NCI-H2196 (cell line): Measurements from ENCODE around the gene PLA2G15.

Experiments
- DNase-seq: peaks from one replicate; lab custom pipeline; 2025; ENCODE audit not compliant: unreplicated experiment; lab: John Stamatoyannopoulos, UW

The PLA2G15 gene

DNA sequence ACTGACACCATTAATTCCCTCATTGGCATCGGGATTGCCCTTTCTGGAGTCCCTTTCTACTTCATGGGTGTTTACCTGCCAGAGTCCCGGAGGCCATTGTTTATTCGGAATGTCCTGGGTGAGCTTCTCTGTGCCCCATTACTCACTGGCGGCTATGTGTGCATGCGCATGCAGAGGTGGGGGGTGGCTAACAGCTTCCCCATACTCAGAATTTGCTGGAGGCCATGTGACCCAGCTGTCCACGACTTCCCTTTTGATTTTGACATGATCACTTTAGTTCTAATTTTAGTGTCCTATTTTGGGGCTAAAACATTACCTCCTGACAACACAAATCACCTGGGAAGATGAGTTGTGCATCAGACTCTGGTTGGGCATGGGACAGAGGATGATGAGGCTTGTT lies 51.5 kb downstream of the PLA2G15 start:
- DNase-seq, result no peak

- peak; percentile 7 for DNase-seq
Observed at GRCh38 chr16:68297908-68298307, 52.7 kb downstream of the PLA2G15 start.

DNA sequence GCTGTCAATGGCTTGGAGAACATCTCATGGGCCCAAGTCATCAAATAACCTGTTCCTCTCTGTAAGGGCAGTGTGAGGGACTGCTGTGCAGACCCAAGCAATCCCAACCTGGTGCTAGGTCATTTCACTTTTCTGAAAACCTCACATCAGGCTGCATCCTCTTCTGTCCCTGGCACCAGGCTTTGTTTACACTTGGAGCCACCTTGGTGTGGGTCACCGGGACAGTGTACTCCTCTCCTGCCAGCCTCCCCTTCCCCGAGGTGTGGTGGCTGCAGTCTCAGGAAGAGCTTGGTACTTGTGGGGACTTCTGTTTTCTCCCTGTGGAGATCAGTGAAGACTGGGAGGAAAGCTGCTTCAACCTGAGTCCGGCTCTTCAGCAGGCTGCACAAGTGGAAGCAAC lies 53.1 kb downstream of the PLA2G15 start:
- no peak for DNase-seq

DNA sequence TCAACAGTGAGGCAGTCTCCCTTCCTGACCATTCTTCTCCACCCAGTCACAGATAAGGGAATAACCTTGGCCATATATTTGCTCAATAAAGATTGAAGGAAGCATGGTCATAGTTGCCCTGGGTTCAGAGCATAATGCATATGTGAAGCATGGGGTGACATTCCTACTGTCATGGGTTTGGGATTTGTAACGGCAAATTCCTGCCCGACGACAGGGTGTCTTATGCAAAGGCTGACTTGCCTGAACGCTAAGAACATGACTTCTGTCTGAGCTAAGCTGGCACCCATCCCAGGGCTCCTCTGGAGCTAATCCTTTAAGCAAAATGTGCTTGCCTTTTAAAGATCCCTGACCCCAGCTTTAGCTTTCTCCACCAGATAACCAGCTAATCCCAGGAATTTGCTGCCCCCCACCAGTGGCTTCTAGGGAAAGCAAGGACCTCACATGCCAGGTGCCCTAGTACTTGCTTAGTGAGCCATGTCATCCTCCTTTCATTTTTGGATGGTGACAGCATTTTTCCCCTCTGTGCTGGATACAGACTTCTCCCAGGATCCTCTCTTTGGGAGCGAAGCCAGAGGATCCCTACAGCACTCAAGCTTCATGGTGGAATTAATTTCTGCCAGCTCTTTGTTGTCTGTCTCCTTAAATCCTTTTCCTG lies 53.9 kb downstream of the PLA2G15 start:
- no peak for DNase-seq

GRCh38 chr16:68299571-68300453 lies 54.6 kb downstream of the PLA2G15 start:
- no peak for DNase-seq

GRCh38 chr16:68300734-68301459 lies 55.7 kb downstream of the PLA2G15 start:
- DNase-seq, result no peak

GRCh38 chr16:68306633-68307032 lies 61.5 kb downstream of the PLA2G15 start:
- no peak for DNase-seq

DNA sequence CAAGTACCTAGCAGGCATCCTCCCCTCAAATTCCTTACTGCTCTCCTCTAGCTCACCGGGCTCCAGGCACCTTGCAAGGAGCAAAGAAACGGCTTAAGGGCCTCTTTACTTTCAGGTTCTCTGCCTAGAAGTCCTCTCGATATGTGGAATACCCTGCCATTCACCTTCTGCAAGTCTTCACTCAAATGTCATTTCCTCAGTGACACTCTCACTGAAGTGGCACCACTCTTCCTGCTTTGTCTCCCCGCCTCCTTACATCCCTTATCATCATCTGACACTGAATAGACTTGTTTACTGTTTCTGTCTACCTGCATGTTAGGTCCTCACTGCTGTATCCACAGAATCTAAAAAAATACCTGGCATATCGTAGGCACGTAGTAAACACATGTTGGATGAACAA lies 64.6 kb downstream of the PLA2G15 start:
- DNase-seq, result no peak

DNA sequence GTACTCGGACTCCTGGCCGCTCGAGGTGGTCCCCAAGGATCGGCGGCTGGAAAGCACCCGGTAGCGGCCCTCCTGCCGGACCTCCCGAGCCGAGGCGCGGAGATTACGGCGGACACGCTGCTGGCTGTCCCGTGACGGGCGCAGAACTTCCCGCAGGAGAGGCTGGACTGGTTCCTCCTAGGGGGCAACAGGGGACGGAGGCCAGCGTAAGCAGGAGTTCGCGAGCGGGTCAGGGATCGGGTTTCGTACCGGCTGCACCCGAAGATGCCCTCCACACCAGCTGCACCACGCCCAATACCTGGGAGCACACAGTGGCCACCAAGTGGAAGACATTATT lies 65.2 kb downstream of the PLA2G15 start:
- no peak for DNase-seq
